ENCODE measurements around the gene SPINT2. TPM values are rescaled to one million over a fixed set of nuclear protein-coding genes. Genes with fewer than 3 reads are reported as not detected.

SPINT2 gene
- total RNA-seq, 1 experiment from 2014 or later = not detected

DNA sequence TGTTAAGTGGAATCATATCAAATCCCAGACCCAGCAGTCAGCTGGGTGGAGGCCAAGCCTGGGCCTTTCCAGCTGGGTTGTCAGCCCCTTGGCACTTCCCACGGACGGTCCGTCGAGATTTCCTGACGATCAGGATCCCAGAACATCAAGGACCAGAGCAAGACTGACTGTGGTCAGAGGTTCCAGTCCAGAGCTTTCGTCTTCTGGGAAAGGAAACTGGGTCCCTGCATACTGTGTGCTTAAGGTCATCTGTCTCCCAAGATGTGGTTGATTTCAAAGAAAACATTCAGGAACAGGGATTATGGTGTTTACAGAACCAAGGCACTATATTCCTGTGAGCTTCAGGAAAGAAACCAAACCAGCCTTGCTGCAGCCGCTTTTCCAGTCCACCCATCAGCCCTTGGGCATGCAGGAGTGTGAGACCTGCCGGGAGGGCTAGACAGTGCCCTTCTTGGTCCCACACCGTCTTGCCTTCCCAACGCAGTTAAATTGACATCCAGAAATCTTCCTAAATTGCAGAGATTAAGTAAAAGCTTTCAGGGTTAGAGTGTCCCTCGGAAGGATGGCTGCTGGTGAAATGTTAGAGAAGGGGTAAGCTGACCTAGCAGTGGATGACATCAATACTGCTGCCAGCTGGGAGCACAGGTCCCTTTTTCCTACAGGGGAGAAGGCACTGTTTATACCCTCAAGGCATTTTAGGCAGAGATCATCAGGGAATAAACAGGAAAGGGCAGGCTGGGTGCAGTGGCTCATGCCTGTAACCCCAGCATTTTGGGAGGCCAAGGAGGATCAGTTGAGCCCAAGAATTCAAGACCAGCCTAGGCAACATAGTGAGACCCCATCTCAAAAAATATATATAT, 34.7 kb downstream of the SPINT2 start:
- H3K36me3 ChIP-seq (ENCODE audit: insufficient read depth, low read length, poor library complexity, severe bottlenecking) = no peaks in the 10 kb centered on the region
- intact Hi-C loops (cut with micrococcal nuclease; ENCODE audit: unreplicated experiment) = no loop called here
- ChIA-PET POLR2A (ENCODE audit: low non-redundant PET) (interaction anchor here (0.6 kb wide), 1 partner anchor 631 kb away, joined by 4 read pairs; the partner anchor contains the start of genes MRPS12 and SARS2), CTCF (no interaction called here)
- no peaks in the 10 kb centered on the region for H3K9me3 ChIP-seq (ENCODE audit: low read depth, low read length, poor library complexity, severe bottlenecking)
- DNase-seq (ENCODE audit: low spot score) = no peak
- no peaks in the 10 kb centered on the region for H3K27me3 ChIP-seq (replicated peaks; ENCODE audit: insufficient read depth, low read depth, low read length, poor library complexity)
- BruUV-seq (replicated peaks) = no TSS peak
- no peaks in the 10 kb centered on the region for H3K4me1 ChIP-seq (ENCODE audit: insufficient read depth, low read length, poor library complexity, severe bottlenecking)
- no peak for TF ChIP-seq EZH2 (IDR thresholded peaks at IDR 0.05; ENCODE audit: borderline replicate concordance, low read depth, low read length, poor library complexity, severe bottlenecking)
- TF ChIP-seq, protein P1, sequence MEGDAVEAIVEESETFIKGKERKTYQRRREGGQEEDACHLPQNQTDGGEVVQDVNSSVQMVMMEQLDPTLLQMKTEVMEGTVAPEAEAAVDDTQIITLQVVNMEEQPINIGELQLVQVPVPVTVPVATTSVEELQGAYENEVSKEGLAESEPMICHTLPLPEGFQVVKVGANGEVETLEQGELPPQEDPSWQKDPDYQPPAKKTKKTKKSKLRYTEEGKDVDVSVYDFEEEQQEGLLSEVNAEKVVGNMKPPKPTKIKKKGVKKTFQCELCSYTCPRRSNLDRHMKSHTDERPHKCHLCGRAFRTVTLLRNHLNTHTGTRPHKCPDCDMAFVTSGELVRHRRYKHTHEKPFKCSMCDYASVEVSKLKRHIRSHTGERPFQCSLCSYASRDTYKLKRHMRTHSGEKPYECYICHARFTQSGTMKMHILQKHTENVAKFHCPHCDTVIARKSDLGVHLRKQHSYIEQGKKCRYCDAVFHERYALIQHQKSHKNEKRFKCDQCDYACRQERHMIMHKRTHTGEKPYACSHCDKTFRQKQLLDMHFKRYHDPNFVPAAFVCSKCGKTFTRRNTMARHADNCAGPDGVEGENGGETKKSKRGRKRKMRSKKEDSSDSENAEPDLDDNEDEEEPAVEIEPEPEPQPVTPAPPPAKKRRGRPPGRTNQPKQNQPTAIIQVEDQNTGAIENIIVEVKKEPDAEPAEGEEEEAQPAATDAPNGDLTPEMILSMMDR (conservative IDR thresholded peaks at IDR 0.05; ENCODE audit: low read depth, low read length) = no peak
- H3K4me3 ChIP-seq (ENCODE audit: low read depth, low read length, poor library complexity, severe bottlenecking) = no peak overlapping the region
- H3K27ac ChIP-seq (ENCODE audit: low read depth, low read length, poor library complexity, severe bottlenecking) = no peak overlapping the region

DNA sequence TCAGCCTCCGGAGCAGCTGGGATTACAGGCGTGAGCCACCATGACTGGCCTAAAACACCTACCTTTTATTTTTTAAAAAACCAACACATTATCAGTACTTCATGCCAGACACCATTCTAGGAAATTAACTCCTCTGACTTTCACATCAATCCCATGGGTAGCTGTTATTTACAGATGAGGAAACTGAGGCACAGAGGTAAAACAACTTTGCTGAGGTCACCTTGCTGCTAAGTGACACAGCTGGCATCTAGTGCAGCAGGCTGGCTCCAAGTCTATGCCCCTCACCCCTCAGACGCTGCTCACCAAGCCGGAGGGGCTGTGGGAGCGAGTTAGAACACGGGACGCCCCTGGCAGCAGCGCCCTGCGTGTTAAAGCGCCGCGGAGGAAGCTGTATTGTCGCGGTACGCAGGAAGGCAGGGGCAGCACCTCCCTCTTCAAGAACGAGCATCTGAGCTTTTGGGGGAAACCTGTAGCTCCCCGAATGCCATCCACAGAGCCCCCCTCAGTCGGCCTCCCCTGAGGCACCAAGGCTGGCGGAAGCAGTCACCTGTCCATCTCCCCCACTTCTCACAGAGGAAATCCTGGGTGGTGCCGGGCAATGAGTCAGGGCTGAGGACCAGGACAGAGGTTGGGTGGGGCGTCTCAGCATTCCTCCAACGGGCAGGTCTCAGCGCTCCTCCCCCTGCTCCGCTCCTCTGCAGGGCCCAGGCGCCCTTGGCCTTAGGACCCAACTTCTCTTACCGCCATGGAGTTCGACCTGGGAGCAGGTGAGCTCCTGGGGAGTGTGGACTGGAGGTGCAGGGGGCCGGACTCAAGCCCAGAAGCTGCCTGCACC, 39.4 kb downstream of the SPINT2 start, which contains the start of gene C19orf33:
C19orf33 (plus strand) TSS at position 735 of the 835 bp plus-strand sequence; CDS start at position 746, 11 bp downstream.
- DNase-seq (ENCODE audit: low spot score) = no peak
- Histone ChIP-seq H3K4me3 (ENCODE audit: low read depth, low read length, poor library complexity, severe bottlenecking) (no peak within 1 kb of the TSS), H3K27me3 (replicated peaks; ENCODE audit: insufficient read depth, low read depth, low read length, poor library complexity) (no peaks in the 10 kb centered on the region), H3K9me3 (ENCODE audit: low read depth, low read length, poor library complexity, severe bottlenecking) (no peaks in the 10 kb centered on the region), H3K4me1 (ENCODE audit: insufficient read depth, low read length, poor library complexity, severe bottlenecking) (no peaks in the 10 kb centered on the region), H3K36me3 (ENCODE audit: insufficient read depth, low read length, poor library complexity, severe bottlenecking) (no peaks in the 10 kb centered on the region), H3K27ac (ENCODE audit: low read depth, low read length, poor library complexity, severe bottlenecking) (no peak within 1 kb of the TSS)
- TF ChIP-seq, protein P1 (conservative IDR thresholded peaks at IDR 0.05; ENCODE audit: low read depth, low read length) = no peak
- TF ChIP-seq EZH2 (IDR thresholded peaks at IDR 0.05; ENCODE audit: borderline replicate concordance, low read depth, low read length, poor library complexity, severe bottlenecking) = no peak
- intact Hi-C loops (cut with micrococcal nuclease; ENCODE audit: unreplicated experiment) = no loop called here
- ChIA-PET CTCF (no interaction called here), POLR2A (ENCODE audit: low non-redundant PET) (no interaction called here)
- no TSS peak for BruUV-seq (replicated peaks)

DNA sequence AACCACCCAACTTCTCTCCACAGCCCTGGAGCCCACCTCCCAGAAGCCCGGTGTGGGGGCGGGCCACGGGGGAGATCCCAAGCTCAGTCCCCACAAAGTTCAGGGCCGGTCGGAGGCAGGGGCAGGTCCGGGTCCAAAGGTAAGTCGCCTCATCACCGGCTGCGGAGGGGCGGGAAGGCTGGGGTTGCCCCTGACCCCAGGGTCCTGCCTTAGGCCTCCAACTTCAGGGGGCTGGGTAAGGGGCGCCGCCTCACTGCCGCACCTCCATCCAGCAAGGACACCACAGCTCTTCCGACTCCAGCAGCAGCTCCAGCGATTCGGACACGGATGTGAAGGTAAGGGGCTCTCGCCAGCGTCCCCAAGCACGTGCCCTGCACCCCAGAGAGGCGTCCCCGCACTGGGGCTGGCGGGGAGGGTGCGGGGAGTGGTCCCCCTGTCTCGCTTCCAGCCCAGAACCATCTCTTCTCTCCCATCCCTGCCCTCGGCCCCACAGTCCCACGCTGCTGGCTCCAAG, 40.0 kb downstream of the SPINT2 start:
- Histone ChIP-seq H3K4me1 (ENCODE audit: insufficient read depth, low read length, poor library complexity, severe bottlenecking) (no peaks in the 10 kb centered on the region), H3K4me3 (ENCODE audit: low read depth, low read length, poor library complexity, severe bottlenecking) (no peak overlapping the region), H3K9me3 (ENCODE audit: low read depth, low read length, poor library complexity, severe bottlenecking) (no peaks in the 10 kb centered on the region), H3K36me3 (ENCODE audit: insufficient read depth, low read length, poor library complexity, severe bottlenecking) (no peaks in the 10 kb centered on the region), H3K27ac (ENCODE audit: low read depth, low read length, poor library complexity, severe bottlenecking) (no peak overlapping the region), H3K27me3 (replicated peaks; ENCODE audit: insufficient read depth, low read depth, low read length, poor library complexity) (no peaks in the 10 kb centered on the region)
- CTCF ChIA-PET = no interaction called here
- no TSS peak for BruUV-seq (replicated peaks)
- POLR2A ChIA-PET (ENCODE audit: low non-redundant PET) = no interaction called here
- TF ChIP-seq, protein P1 (conservative IDR thresholded peaks at IDR 0.05; ENCODE audit: low read depth, low read length) = no peak
- TF ChIP-seq EZH2 (IDR thresholded peaks at IDR 0.05; ENCODE audit: borderline replicate concordance, low read depth, low read length, poor library complexity, severe bottlenecking) = no peak
- intact Hi-C loops (cut with micrococcal nuclease; ENCODE audit: unreplicated experiment) = no loop called here
- DNase-seq (ENCODE audit: low spot score) = no peak

Data from A673 (cell line).